ENCODE measurements around the gene EFR3B. TPM values are rescaled to one million over a fixed set of nuclear protein-coding genes. Genes with fewer than 3 reads are reported as not detected.
"Not testable (repeated sequence)": the region's sequence is repeated elsewhere in the genome, so short reads cannot be mapped to it uniquely, and the experiment has no call there.

Gene EFR3B
- total RNA-seq, 1 donor from 2014 or later, result 9.0 TPM

DNA sequence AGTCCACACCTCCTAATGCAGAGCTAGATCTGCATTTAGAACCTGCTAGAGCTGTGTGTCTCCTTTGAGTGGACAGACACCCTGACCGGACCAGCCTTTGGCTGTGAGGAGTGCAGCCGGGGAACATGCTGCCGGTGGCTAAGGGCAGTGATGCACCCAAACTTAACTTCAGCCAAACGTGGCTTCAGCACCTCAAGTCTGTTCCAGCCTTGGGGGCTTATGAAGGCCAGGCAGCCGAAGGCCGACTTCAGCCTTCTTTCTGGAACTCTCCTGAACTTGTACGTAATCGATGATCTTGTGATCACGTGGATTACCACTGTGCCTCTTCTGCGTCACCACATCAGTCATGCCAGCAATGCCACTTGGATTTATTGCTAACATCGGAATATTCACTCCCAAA, 77.4 kb downstream of the EFR3B start:
- ATAC-seq (no peak), DNase-seq (no peak)
- TF ChIP-seq, protein P1, sequence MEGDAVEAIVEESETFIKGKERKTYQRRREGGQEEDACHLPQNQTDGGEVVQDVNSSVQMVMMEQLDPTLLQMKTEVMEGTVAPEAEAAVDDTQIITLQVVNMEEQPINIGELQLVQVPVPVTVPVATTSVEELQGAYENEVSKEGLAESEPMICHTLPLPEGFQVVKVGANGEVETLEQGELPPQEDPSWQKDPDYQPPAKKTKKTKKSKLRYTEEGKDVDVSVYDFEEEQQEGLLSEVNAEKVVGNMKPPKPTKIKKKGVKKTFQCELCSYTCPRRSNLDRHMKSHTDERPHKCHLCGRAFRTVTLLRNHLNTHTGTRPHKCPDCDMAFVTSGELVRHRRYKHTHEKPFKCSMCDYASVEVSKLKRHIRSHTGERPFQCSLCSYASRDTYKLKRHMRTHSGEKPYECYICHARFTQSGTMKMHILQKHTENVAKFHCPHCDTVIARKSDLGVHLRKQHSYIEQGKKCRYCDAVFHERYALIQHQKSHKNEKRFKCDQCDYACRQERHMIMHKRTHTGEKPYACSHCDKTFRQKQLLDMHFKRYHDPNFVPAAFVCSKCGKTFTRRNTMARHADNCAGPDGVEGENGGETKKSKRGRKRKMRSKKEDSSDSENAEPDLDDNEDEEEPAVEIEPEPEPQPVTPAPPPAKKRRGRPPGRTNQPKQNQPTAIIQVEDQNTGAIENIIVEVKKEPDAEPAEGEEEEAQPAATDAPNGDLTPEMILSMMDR (IDR thresholded peaks at IDR 0.05), result no peak
- intact Hi-C loops (cut with DNase I), result no loop called here
- H3K27ac ChIP-seq, result no peak overlapping the region
- H3K9me3 ChIP-seq, result no peaks in the 10 kb centered on the region
- no peaks in the 10 kb centered on the region for H3K27me3 ChIP-seq (ENCODE audit: low read depth)
- no peak overlapping the region for H3K4me3 ChIP-seq
- no peaks in the 10 kb centered on the region for H3K4me1 ChIP-seq
- no peaks in the 10 kb centered on the region for H3K36me3 ChIP-seq

DNA sequence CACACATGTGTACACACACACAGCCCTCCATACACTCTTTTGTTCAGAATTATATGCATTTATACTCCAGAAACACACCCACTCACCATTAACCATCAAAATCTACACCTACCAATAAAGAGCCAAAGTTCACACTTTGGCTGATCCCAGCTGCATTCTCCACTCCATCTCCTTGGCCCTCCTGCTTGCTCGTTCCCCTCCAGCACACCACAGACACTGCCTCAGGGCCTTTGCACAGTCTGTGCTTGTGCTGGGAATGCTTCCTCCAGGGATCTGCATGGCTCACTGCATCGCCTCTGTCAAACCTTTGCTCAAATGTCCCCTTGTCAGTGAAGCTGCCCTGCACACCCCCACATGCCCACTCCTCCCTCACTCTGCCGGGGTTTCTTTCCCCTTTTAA, 80.5 kb downstream of the EFR3B start:
- H3K4me1 ChIP-seq, result no peaks in the 10 kb centered on the region
- no peak for ATAC-seq
- H3K9me3 ChIP-seq, result no peaks in the 10 kb centered on the region
- no peak overlapping the region for H3K27ac ChIP-seq
- DNase-seq, result no peak
- TF ChIP-seq, protein P1 (IDR thresholded peaks at IDR 0.05), result no peak
- no peak overlapping the region for H3K4me3 ChIP-seq
- intact Hi-C loops (cut with DNase I), result no loop called here
- H3K36me3 ChIP-seq, result no peaks in the 10 kb centered on the region
- H3K27me3 ChIP-seq (ENCODE audit: low read depth), result no peaks in the 10 kb centered on the region

DNA sequence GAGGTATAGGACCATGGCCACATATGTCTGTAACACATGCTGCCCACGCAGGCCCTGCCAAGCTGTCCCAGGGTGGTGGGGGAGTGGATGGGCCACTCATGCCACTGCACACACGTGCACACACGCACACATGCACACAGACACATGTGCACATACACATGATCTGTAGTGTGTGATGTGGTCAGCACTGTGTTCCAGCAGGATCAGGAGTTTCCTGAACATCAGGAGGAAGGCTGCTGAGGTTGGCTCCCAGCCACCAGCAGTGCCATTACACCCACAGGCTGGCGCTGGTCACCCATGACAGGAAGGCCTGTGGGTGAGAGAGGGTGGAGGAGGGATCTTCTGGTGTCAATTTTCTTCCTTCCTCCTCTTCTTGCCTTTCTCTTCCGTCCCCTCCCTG, 81.8 kb downstream of the EFR3B start:
- H3K9me3 ChIP-seq, result no peaks in the 10 kb centered on the region
- no peak overlapping the region for H3K4me3 ChIP-seq
- intact Hi-C loops (cut with DNase I), result no loop called here
- TF ChIP-seq, protein P1 (IDR thresholded peaks at IDR 0.05), result no peak
- no peak overlapping the region for H3K27ac ChIP-seq
- no peaks in the 10 kb centered on the region for H3K27me3 ChIP-seq (ENCODE audit: low read depth)
- H3K4me1 ChIP-seq, result no peaks in the 10 kb centered on the region
- ATAC-seq (peak in 1 of 2 donors; percentile 36), DNase-seq (no peak)
- H3K36me3 ChIP-seq, result no peaks in the 10 kb centered on the region

DNA sequence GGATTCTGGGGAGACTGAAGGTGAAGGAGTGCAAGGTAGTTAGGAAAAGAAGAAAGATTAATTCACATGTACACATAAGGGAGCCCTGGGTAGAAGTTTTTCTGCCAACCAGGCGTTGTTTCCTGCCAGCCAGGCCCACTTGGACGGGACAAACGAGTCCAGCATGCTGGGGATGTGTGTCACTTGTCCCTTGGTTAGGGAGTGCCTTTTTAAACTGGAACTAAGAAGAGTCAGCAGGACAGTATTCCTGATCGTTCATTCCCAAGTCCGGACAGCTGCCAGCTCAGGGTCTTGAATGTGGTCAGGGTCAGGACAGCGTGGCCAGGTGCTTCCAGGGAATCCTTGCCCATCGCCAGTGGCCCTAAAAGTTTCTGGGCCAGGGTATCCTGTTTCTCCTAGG, 83.3 kb downstream of the EFR3B start:
- no peaks in the 10 kb centered on the region for H3K36me3 ChIP-seq
- no peaks in the 10 kb centered on the region for H3K27me3 ChIP-seq (ENCODE audit: low read depth)
- H3K4me1 ChIP-seq, result no peaks in the 10 kb centered on the region
- no peaks in the 10 kb centered on the region for H3K9me3 ChIP-seq
- intact Hi-C loops (cut with DNase I), result no loop called here
- no peak overlapping the region for H3K4me3 ChIP-seq
- peak; percentile 16 for DNase-seq
- TF ChIP-seq, protein P1 (IDR thresholded peaks at IDR 0.05), result no peak
- H3K27ac ChIP-seq, result no peak overlapping the region
- ATAC-seq, result no peak

DNA sequence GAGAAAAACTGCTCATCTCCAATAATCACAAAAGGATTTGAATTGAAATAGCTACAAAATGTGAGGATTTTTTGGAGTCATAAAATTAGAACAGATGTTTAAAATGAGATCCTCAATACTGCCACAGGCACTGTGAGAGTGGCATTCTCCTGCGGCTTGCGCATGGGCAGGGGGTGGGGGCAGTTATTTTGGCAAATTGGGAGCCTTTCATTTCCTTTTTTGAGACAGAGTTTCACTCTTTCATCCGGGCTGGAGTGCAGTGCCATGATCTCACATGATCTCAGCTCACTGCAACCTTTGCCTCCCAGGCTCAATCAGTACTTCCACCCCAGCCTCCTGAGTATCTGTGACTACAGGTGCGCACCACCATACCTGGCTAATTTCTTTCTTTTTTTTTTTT, 84.1 kb downstream of the EFR3B start:
- Histone ChIP-seq H3K36me3 (no peaks in the 10 kb centered on the region), H3K4me3 (no peak overlapping the region), H3K9me3 (no peaks in the 10 kb centered on the region), H3K27me3 (ENCODE audit: low read depth) (peaks cover 3% of the 10 kb centered on the region), H3K4me1 (no peaks in the 10 kb centered on the region), H3K27ac (no peak overlapping the region)
- intact Hi-C loops (cut with DNase I), result no loop called here
- ATAC-seq, result no peak
- TF ChIP-seq, protein P1 (IDR thresholded peaks at IDR 0.05), result no peak
- no peak for DNase-seq

DNA sequence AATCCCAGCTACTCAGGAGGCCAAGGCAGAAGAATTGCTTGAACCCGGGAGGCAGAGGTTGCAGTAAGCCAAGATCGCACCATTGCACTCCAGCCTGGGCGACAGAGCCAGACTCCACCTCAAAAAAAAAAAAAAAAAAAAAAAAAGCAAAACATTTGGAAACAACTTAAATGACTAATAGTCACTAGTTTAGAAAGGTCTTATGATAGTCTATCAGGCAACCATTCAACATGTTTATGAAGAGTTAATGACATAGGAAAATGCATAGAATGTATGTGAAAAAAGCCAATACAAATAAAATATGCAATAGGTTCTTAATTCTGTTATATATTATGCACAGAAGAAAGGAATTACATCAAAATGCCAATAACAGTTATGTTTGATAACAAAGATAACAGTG, 85.2 kb downstream of the EFR3B start:
- H3K4me1 ChIP-seq; ATAC-seq; H3K4me3 ChIP-seq; intact Hi-C loops (cut with DNase I); H3K9me3 ChIP-seq; H3K27ac ChIP-seq; H3K36me3 ChIP-seq; DNase-seq: not testable (repeated sequence)
- peaks cover 13% of the 10 kb centered on the region for H3K27me3 ChIP-seq (ENCODE audit: low read depth)
